CD4-positive, alpha-beta T cell treated with Interleukin-15 for 4 hours (primary cell): ENCODE measurements around the gene TSEN2.
"Not testable (repeated sequence)": the region's sequence is repeated elsewhere in the genome, so short reads cannot be mapped to it uniquely, and the experiment has no call there.

ENCODE experiments used
- DNase-seq: peaks from one replicate; pipeline ENCODE4 v3.0.0-alpha.2; 2020; ENCODE audit warnings: low spot score

Gene TSEN2

DNA sequence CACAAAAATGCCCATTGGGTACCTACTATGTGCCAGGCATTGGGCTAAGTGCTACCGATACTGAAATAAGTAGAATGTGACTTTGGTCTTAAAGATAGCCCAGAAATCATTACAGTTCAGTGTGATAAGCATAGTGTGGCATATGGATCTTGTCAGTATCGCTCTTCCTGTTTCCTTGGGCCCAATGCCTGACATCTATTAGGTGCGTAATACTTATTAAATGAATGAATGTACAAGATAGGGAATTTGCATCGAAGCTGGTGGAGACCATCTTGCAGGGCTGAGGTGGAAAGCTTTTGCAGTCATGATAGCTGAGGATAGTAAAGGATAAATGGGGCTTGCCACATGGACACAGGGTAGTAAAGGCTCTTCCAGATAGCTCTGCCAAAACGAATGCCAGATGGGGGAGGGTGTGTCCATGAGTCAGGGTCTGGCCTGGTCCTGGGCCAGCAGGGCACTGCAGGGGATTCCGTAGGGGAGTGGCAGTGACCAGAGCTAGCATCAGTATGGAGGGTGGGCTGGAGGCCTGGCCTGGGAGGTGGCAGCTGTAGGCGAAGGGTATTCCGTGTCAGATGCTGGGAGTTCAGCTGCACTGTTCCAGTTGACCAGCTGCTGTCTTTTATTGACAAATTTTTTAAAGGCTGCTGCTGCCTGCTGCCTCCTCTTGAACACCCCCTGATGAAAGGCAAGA is 23.5 kb downstream of the TSEN2 start:
- DNase-seq: no peak

DNA sequence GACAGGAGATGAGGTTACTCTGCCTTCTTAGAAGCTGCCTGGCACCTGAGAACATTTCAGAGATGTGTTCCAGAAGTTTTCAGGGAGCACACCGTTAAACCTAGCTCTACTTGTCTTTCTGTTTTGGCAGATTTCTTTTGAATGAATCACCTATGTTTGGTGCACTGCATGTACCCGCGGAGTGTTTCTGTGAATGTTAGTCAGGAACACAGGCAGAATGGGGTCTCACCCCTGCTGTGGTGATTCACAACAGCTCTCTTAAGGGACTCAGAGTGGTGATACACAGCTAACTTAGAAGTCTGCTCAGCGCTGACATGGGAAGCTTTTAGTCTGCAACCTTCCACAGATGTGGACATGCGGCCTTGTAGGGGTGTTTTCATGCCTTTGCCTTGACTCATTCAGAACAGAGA is 24.0 kb downstream of the TSEN2 start:
- DNase-seq: no peak

DNA sequence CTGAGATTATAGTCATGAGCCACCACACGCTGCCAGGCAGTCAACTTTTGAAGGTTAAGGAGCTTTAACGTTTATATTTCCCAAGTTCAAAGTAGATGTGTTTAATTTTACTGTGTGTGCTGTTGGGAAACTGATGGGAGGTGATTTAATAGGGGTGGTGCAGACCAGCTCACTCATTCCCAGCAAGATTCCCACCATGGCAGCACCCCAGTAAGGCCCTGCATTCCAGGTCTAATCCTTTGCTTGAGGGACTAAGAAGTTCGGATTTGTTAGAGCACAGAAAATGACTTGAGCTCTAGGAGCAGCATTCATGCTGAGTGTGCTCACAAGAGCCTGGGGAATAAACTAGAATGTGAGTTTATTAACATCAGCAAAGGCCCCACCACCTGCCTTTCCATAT is 25.2 kb downstream of the TSEN2 start:
- no peak for DNase-seq

DNA sequence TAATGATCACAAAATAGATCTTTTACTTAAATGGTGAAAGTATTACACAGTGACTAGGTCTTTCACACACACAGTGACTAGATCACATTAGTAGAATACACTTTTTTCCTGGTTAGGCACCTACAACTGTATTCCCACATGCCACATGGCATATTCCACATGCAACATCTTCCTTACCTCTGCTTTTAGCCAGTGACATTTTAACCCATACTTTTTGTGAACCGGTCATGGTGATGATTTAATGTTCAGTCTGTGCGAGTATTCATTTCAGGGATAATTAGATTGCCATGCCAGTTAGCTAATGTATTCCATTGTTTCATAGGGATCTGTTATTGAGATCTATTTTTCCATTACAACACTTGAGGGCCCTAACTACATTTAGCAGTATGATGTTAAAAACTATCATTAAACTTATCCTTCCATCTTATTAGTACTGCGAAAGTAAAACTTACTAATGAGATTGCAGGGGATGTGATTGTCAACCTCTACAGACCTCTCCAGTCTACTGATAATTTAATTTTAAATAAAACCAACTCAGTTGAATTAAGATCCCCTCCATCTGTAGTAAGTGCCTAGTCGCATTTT is 28.3 kb downstream of the TSEN2 start:
- DNase-seq: no peak

DNA sequence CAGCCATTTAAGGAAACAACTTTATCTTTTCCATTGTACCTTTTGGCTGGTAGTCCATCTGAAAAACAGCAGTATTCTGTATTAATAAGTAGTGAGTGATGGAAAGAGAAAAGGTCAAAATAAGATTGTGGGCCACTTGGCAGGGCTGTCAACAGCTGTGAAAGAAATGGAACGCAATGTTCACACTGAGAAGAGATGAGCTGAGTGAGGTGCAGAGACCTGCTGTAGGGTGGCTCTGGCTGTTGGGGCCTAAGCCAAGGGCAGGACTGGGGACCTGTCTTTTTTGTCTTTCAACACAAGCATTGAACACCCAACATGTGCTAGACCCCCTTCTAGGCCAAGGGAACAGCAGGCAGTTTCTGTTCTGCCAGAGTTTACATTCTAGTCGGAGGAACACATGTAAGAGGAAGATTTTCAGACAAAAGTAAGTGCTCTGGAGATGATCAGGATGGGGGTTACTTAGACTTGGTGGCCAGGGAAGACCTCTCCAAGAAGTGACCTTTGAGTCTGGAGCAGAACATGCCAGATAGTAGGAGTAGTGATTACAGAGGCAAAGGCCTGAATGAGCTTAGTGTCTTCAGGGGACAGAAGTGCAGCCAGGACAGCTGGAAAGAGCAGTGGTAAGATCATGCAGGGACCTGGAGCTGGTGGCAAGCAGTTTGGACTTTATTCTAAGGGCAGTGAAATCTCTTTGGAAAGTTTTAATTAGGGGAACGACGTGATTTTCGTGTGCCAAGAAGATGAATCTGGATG is 29.6 kb downstream of the TSEN2 start:
- DNase-seq: no peak

GRCh38 chr3:12515631-12516030 is 31.4 kb downstream of the TSEN2 start:
- no peak for DNase-seq

DNA sequence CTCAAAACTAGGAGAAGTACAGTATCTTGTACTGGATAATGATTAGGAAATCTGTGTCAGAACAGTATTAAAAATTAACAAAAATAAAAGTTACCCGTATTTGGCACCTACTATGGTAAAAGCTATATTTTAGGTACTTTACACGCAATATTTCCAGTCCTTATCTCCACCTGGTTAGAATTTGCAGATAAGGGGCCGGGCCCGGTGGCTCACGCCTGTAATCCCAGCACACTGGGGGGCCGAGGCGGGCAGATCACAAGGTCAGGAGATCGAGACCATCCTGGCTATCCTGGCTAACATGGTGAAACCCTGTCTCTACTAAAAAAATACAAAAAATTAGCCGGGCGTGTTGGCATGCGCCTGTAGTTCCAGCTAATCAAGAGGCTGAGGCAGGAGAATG is 32.6 kb downstream of the TSEN2 start:
- DNase-seq: no peak

DNA sequence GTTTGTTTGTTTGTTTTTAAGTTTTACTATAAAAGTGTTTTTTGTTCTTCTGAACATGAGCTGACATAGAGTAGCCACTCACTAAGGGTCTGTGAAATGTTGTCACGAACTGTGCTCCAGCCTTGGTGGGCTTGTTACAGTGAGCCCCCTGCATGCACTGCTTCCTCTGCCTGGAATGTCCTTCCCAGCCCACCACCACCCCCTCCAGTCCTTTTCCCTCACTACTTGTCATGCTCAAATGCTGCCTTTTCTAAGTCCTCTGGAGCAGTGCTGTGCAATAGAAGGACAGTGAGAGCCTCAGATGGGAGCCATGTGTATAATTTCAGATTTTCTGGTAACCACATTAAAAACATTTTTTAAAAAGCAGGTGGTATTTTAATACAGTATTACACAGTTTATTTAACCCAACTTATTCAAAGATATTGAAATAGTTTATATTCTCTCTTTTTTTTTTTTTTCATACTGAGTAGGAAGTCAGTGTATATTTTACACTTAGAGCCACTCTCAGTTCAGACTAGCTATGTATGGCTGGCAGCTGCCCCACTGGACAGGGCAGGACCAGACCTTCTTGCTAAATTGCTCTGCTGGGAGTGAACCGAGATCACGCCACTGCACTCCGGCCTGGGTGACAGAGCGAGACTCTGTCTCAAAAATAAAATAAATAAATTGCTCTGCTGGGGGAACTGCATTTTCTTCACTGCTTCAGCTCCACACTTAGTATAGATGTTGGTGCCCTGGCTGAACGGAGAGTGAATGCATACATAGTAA is 34.2 kb downstream of the TSEN2 start:
- DNase-seq: no peak

DNA sequence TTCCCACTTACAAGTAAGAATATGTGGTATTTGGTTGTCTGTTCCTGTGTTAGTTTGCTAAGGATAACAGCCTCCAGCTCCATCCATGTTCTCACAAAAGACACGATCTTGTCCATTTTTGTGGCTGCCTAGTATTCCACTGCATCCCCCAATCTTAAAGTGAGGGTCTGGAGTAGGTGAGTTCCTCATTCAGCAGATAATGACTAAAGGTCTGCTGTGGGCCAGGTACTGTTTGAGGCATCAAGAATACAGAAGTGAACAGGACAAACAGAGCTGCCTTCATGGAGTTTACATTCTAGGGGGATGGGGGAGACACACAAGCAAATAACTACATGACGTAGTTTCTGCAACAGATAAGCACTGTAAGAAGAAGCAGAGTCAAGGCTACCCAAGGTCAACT is 36.7 kb downstream of the TSEN2 start:
- no peak for DNase-seq

DNA sequence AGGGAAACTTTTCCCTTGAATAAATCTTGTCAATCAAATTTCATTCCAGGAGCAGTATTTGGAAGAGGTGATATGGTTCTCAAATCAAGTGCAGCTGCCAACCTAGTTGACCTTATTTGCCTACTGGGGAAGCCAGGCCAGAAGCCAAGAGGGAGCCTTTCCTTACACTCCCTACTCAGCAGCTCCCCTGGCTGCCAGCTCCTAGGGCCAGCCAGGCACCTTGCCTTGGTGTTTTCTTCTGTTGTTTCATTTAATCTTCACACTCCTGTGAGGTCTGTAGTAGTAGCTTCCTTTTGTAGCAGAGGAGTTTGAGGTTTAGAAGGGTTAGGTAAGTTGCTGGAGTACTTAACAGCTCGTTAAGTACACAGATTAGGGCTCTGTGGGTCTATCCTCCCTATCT is 38.4 kb downstream of the TSEN2 start:
- DNase-seq: no peak

DNA sequence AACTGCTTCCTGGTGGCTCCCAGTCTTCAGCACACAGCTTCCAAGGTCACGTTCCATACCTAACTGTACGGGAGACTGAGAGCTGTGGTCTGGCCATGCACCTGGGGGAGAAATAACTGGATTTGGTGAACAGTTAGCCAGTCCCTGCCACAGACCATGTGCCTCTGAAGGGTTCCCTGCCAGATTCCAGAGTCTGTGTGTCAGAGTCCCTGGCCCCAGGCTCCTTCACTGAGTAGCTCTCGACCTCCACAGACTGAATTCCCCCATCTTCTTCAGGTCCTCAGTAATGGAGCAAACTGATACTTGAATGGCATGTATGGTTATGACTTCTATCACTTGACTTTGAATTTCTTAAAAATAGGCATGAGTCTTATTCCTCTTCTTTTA is 43.5 kb downstream of the TSEN2 start:
- DNase-seq: no peak

DNA sequence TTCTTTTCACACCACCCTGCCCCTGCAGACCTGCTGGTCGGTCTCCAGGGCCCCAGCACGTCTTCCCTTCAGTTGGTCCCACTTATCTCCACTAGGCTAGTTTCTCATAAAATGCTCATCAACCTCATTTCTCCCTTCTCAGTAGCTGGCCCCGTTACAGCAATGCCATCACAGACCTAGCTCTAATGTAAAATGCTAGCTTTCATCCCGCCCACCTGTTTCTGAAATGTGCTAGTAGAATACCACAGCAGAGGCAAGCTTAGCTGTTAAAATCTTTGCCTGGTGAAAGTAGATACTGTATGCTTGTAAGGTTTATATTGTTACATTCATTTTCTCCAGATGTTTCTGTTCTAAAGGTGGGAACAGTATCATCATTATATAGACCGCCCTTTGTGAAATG is 47.9 kb downstream of the TSEN2 start:
- no peak for DNase-seq

- DNase-seq: no peak
Observed at GRCh38 chr3:12536423-12536822, 52.1 kb downstream of the TSEN2 start.

DNA sequence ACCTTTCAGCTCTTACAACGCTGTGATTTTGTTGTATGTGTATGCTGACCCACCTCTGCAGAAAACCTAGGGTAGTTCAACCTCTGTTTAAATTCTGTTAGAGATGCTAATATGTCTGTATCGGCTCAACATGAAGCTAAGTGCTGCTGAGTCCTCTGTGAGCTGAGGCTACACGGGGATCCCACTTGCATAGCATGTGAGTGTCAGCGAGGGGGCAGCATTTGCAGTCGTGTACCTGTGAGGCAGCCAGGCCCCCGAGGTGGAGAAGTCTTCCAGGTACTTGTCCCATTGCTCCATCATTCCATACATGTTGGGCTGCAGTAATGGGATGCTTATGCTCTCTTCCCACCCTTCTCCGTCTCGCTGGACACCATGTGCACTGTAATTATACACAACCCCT is 57.3 kb downstream of the TSEN2 start:
- no peak for DNase-seq

- DNase-seq: not testable (repeated sequence)
Observed at GRCh38 chr3:12543497-12543896, 59.2 kb downstream of the TSEN2 start.

GRCh38 chr3:12544652-12545472 is 60.6 kb downstream of the TSEN2 start:
- no peak for DNase-seq

GRCh38 chr3:12545473-12545791 is 61.2 kb downstream of the TSEN2 start, which contains the start of gene MKRN2OS:
Gene MKRN2OS, minus strand, starts transcription at chr3:12545499. Its CDS starts 35 bp downstream, at chr3:12545464.
- DNase-seq: no peak

DNA sequence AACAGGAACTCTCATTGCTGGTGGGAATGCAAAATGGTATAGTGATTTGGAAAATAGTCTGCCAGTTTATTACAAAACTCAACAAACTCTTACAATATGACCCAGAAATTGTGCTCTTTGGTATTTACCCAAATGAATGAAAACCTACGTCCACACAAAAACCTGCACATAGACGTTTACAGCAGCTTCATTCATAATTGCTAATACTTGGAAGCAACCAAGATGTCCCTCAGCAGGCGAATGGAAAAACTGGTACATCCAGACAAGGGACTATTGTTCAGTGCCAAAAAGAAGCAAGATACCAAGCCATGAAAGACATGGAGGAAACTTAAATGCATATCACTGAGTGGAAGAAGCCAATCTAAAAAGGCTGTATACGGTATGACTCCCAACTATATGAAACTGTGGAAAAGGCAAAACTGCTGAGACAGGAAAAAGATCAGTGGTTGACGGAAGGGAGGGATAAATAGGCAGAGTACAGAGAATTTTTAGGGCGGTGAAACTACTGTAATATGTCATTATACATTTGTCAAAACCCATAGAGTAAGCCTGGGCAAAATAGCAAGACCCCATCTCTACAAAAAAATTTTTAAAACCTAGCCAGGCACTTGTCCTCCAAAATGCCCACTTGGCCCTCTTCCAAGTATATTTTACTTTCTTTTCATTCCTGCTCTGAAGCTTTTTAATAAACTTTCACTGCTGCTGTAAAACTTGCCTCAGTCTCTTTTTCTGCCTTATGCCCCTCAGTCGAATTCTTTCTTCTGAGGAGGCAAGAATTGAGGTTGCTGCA is 65.9 kb downstream of the TSEN2 start:
- no peak for DNase-seq

DNA sequence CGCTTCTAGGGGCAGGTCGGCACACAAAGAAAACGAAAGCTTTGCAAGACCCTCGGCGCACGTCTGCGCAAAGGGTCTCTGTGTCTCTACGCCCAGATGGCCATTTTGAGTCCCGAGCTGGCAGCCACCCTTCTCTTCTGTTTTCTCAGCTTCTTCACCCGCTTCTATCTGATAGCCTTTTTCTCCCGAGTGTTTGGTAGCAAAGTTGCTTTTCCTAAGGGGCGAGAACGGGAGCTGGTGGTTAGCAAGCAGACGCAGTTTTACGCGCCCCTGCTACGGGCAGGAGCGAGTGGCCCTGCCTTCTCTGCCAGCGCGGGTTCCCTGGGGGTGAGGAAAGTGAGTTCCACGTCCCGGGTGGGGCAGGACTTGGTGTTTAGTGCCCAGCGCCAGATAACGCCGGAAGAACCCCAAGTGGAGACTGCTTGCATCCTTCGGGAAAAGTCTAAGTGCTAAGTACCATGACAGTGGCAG is 69.7 kb downstream of the TSEN2 start:
- no peak for DNase-seq

DNA sequence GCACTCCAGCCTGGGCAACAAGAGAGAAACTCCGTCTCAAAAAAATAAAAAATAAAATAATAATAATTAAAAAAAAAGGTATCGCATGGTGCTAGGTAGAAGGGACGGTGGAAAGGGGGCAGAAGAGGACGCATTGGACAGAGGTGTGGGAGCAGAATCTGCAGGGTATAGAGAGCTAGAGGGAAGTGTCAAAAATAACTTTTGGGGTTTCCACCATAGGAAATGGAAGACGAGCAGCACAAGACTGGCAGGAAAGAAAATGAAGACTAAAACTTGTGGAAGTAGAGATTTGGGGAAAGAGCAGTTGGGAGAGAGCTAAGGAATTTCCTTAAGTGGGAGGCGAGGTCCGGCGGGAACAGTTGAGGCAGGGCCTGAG is 72.0 kb downstream of the TSEN2 start:
- DNase-seq: no peak
